Nucleus accumbens (tissue), 56 donors: ENCODE data around the gene OSBP2.
"Not testable (repeated sequence)": the region's sequence is repeated elsewhere in the genome, so short reads cannot be mapped to it uniquely, and the experiment has no call there.

Experiments used
- DNase-seq, 56 donors: peaks; one replicate each; lab custom pipeline; 2025; lab: John Stamatoyannopoulos, UW

The OSBP2 gene

GRCh38 chr22:30717331-30717921 is 22.8 kb downstream of the OSBP2 start:
- DNase-seq = peak in 1 of 56 donors; percentile 29

- DNase-seq = no peak
Observed at GRCh38 chr22:30717952-30718351, 23.3 kb downstream of the OSBP2 start.

- no peak for DNase-seq
Observed at GRCh38 chr22:30718491-30718890, 23.8 kb downstream of the OSBP2 start.

GRCh38 chr22:30718938-30719337 is 24.3 kb downstream of the OSBP2 start:
- DNase-seq = no peak

- DNase-seq = no peak
Observed at GRCh38 chr22:30720263-30720837, 25.7 kb downstream of the OSBP2 start.

GRCh38 chr22:30721741-30722140 is 27.1 kb downstream of the OSBP2 start:
- no peak for DNase-seq

- no peak for DNase-seq
Observed at GRCh38 chr22:30728826-30729225, 34.2 kb downstream of the OSBP2 start.

GRCh38 chr22:30731658-30732057 is 37.0 kb downstream of the OSBP2 start:
- no peak for DNase-seq

- no peak for DNase-seq
Observed at GRCh38 chr22:30732426-30732825, 37.8 kb downstream of the OSBP2 start.

- DNase-seq = no peak
Observed at GRCh38 chr22:30733181-30733631, 38.5 kb downstream of the OSBP2 start.

- peak in 4 of 56 donors; percentile 8 to 37 (median 13) for DNase-seq
Observed at GRCh38 chr22:30740007-30740406, 45.3 kb downstream of the OSBP2 start.

GRCh38 chr22:30740511-30740910 is 45.8 kb downstream of the OSBP2 start:
- DNase-seq = not testable (repeated sequence)

GRCh38 chr22:30742291-30743256 is 47.9 kb downstream of the OSBP2 start:
- no peak for DNase-seq

- DNase-seq = no peak
Observed at GRCh38 chr22:30743257-30744020, 48.8 kb downstream of the OSBP2 start.

GRCh38 chr22:30744224-30744623 is 49.5 kb downstream of the OSBP2 start:
- DNase-seq = no peak

GRCh38 chr22:30747493-30747892 is 52.8 kb downstream of the OSBP2 start:
- DNase-seq = no peak

- no peak for DNase-seq
Observed at GRCh38 chr22:30749272-30749671, 54.6 kb downstream of the OSBP2 start.

- DNase-seq = no peak
Observed at GRCh38 chr22:30749849-30750248, 55.2 kb downstream of the OSBP2 start.

- DNase-seq = no peak
Observed at GRCh38 chr22:30751529-30751928, 56.9 kb downstream of the OSBP2 start.

- no peak for DNase-seq
Observed at GRCh38 chr22:30752771-30753170, 58.1 kb downstream of the OSBP2 start.

GRCh38 chr22:30753701-30754100 is 59.0 kb downstream of the OSBP2 start:
- DNase-seq = no peak
